Measurements from ENCODE around the gene RPRD1B. TPM values are rescaled to one million over a fixed set of nuclear protein-coding genes. Genes with fewer than 3 reads are reported as not detected.
A peak's percentile ranks its signal among the peaks of the same experiment; 100 is the strongest.
"Not testable (repeated sequence)": the region's sequence is repeated elsewhere in the genome, so short reads cannot be mapped to it uniquely, and the experiment has no call there.

RPRD1B gene
- total RNA-seq, 3 donors from 2014 or later: 21.4 to 33.8 (median 31.3) TPM

GRCh38 chr20:38104285-38104684 lies 70.7 kb downstream of the RPRD1B start:
- Histone ChIP-seq H3K4me3 (no peak overlapping the region), H3K36me3 (no peaks in the 10 kb centered on the region), H3K9me3 (no peaks in the 10 kb centered on the region), H3K27ac (no peak overlapping the region), H3K4me1 (no peaks in the 10 kb centered on the region), H3K27me3 (no peaks in the 10 kb centered on the region)
- TF ChIP-seq, protein P1, sequence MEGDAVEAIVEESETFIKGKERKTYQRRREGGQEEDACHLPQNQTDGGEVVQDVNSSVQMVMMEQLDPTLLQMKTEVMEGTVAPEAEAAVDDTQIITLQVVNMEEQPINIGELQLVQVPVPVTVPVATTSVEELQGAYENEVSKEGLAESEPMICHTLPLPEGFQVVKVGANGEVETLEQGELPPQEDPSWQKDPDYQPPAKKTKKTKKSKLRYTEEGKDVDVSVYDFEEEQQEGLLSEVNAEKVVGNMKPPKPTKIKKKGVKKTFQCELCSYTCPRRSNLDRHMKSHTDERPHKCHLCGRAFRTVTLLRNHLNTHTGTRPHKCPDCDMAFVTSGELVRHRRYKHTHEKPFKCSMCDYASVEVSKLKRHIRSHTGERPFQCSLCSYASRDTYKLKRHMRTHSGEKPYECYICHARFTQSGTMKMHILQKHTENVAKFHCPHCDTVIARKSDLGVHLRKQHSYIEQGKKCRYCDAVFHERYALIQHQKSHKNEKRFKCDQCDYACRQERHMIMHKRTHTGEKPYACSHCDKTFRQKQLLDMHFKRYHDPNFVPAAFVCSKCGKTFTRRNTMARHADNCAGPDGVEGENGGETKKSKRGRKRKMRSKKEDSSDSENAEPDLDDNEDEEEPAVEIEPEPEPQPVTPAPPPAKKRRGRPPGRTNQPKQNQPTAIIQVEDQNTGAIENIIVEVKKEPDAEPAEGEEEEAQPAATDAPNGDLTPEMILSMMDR (IDR thresholded peaks at IDR 0.05): no peak
- TF ChIP-seq POLR2A (IDR thresholded peaks at IDR 0.05): no peak
- no peak for TF ChIP-seq POLR2AphosphoS5 (IDR thresholded peaks at IDR 0.05)
- no peak for DNase-seq (ENCODE audit: low spot score in 2 of 2)
- intact Hi-C loops (cut with DNase I; ENCODE audit: low total_unique reads): no loop called here

DNA sequence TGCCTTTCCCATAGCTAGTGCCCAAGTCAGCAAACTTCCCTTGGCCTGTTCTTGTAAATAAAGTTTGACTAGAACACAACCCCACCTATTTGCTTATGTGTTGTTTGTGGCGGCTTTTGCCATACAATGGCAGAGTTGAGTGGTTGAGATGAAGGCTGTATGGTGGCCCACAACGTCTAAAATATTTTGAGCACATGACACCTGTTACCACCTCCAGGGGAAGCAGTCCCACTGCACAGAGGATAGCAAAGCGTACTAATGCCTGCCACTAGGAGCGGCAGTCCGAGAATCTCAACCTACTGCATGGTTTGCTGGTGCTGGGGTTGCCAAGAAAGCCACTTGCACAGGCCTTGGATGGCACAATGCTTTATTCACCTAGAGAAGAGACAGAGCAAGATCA lies 72.9 kb downstream of the RPRD1B start:
- intact Hi-C loops (cut with DNase I; ENCODE audit: low total_unique reads): no loop called here
- TF ChIP-seq, protein P1 (IDR thresholded peaks at IDR 0.05): no peak
- TF ChIP-seq POLR2AphosphoS5 (IDR thresholded peaks at IDR 0.05): no peak
- TF ChIP-seq POLR2A (IDR thresholded peaks at IDR 0.05): no peak
- no peak for DNase-seq (ENCODE audit: low spot score in 2 of 2)
- Histone ChIP-seq H3K4me1 (peaks cover 0 to 10% of the 10 kb centered on the region in 2 donors), H3K36me3 (no peaks in the 10 kb centered on the region), H3K4me3 (no peak overlapping the region), H3K27ac (no peak overlapping the region), H3K9me3 (no peaks in the 10 kb centered on the region), H3K27me3 (no peaks in the 10 kb centered on the region)

- H3K9me3 ChIP-seq; intact Hi-C loops (cut with DNase I; ENCODE audit: low total_unique reads); H3K36me3 ChIP-seq; H3K27ac ChIP-seq; H3K4me3 ChIP-seq; H3K4me1 ChIP-seq; DNase-seq (ENCODE audit: low spot score in 2 of 2); H3K27me3 ChIP-seq: not testable (repeated sequence)
Measured at GRCh38 chr20:38107386-38107785, 73.8 kb downstream of the RPRD1B start.

DNA sequence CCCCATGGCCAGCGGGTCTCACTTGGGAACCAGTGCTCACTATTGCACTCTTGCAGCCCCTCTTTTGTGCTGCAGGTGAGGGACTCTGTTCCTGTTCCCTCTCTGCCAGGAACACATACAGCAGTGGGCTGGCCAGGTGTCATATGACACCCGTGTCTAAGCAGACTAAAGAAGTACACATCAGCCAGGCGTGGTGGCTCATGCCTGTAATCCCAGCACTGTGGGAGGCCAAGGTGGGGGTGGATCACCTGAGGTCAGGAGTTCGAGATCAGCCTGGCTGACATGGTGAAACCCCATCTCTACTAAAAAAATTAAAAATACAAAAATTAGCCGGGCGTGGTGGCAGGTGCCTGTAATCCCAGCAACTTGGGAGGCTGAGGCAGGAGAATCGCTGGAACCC lies 74.4 kb downstream of the RPRD1B start:
- H3K27ac ChIP-seq; H3K9me3 ChIP-seq; H3K4me1 ChIP-seq; intact Hi-C loops (cut with DNase I; ENCODE audit: low total_unique reads); H3K4me3 ChIP-seq; H3K27me3 ChIP-seq; H3K36me3 ChIP-seq: not testable (repeated sequence)
- DNase-seq (ENCODE audit: low spot score in 2 of 2): peak in 1 of 2 donors; percentile 15

GRCh38 chr20:38108438-38108985 lies 75.0 kb downstream of the RPRD1B start:
- Histone ChIP-seq H3K36me3 (no peaks in the 10 kb centered on the region), H3K4me1 (peaks cover 0 to 10% of the 10 kb centered on the region in 2 donors), H3K9me3 (no peaks in the 10 kb centered on the region), H3K27me3 (no peaks in the 10 kb centered on the region), H3K27ac (peak overlapping the region in 1 of 2 donors; percentile 77), H3K4me3 (no peak overlapping the region)
- intact Hi-C loops (cut with DNase I; ENCODE audit: low total_unique reads): no loop called here
- peak in 1 of 2 donors; percentile 48 for DNase-seq (ENCODE audit: low spot score in 2 of 2)
- TF ChIP-seq POLR2AphosphoS5 (IDR thresholded peaks at IDR 0.05) (peak in 2 of 3 donors; percentile 62 to 71), POLR2A (IDR thresholded peaks at IDR 0.05) (no peak)
- TF ChIP-seq, protein P1 (IDR thresholded peaks at IDR 0.05): no peak

DNA sequence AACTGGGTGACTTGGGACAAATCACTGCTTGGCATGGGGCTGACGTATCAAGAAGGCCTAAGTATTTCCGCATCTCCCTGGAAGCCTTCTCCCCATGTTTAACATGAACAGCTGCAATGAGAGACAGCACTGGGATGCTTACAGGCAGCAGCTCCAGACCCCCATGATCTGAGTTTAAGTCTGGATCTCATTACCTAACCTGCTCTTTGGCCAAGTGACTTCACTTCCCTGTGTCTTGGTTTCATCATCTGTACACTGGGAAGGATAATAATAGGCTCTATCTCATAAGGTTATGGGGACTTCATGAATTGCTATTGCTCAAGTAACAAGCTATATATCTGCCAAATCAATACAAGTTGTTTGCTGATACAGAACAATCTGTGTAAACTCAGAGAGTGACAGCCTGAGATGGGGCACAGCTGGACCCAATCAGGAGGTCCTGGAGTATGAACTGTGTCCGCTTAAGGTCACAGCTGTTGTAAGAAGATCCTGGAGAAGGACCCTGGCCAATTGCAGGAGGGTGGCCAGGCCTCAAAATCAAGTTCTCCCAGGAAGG lies 75.5 kb downstream of the RPRD1B start:
- peak in 1 of 2 donors; percentile 52 for DNase-seq (ENCODE audit: low spot score in 2 of 2)

More for the DNA sequence above, 75.5 kb downstream of the RPRD1B start:
- intact Hi-C loops (cut with DNase I; ENCODE audit: low total_unique reads): no loop called here
- peak; percentile 65 to 94 (median 69) for TF ChIP-seq POLR2AphosphoS5 (IDR thresholded peaks at IDR 0.05)
- TF ChIP-seq, protein P1 (IDR thresholded peaks at IDR 0.05): no peak
- Histone ChIP-seq H3K27ac (peak overlapping the region in 1 of 2 donors; percentile 77), H3K4me3 (no peak overlapping the region), H3K9me3 (no peaks in the 10 kb centered on the region), H3K36me3 (no peaks in the 10 kb centered on the region), H3K4me1 (peaks cover 0 to 10% of the 10 kb centered on the region in 2 donors), H3K27me3 (no peaks in the 10 kb centered on the region)
